Endothelial cell of umbilical vein (primary cell): ENCODE results near the gene IL4I1. TPM values are rescaled to one million over a fixed set of nuclear protein-coding genes. Genes with fewer than 3 reads are reported as not detected.

Experiments used
- BruUV-seq: library from RNA; stranded (reverse); fragments of 400-500 nt; replicated peaks from 2 replicates; lab custom pipeline; 2021; lab: Mats Ljungman, UMichigan
- CTCF ChIA-PET: fragments of 300-600, 350-600 bp; sonication (Branson Sonifier 250); formaldehyde crosslinking; loops from one replicate; lab custom pipeline; 2021; ENCODE audit warnings: antibody characterized with exemption, inconsistent platforms; lab: Charles Lee
- POLR2A ChIA-PET: fragments of 300-600, 350-600 bp; sonication (Branson Sonifier 250); formaldehyde crosslinking; loops from one replicate; lab custom pipeline; 2021; ENCODE audit warnings: antibody characterized with exemption, inconsistent platforms; lab: Charles Lee
- DNase-seq: peaks from one replicate; pipeline ENCODE4 v3.0.0-alpha.2; 2011; ENCODE audit warnings: low read depth, low spot score
- FAIRE-seq: peaks from 2 replicates; lab custom pipeline; 2011; peaks lifted over from hg19 to GRCh38; lab: Jason Lieb, UNC
- H2AFZ ChIP-seq: 2 replicates; pipeline ENCODE4 v1.6.0; 2012; ENCODE audit warnings: low read depth, low read length, control low read depth, inconsistent platforms
- H3K27ac ChIP-seq: 2 replicates; pipeline ENCODE4 v1.5.1; 2011; ENCODE audit warnings: low read depth, mild to moderate bottlenecking, control low read depth, low read length, moderate library complexity; ENCODE audit not compliant: insufficient read depth
- H3K27me3 ChIP-seq, 2 experiments: 2 replicates each; pipeline versions ENCODE4 v1.6.0 to v1.6.1; 2011; ENCODE audit warnings: low read length in 2 of 2, mixed read lengths in 1 of 2; ENCODE audit not compliant: control insufficient read depth in 2 of 2, insufficient read depth in 2 of 2
- H3K36me3 ChIP-seq, 2 experiments: 2 replicates in 1 of 2; 3 replicates in 1 of 2; pipeline ENCODE4 v1.5.1; 2011; ENCODE audit warnings: low read length in 2 of 2, mild to moderate bottlenecking in 1 of 2, moderate library complexity in 1 of 2; ENCODE audit not compliant: control insufficient read depth in 2 of 2, insufficient read depth in 2 of 2; ENCODE audit errors: extremely low read depth in 1 of 2
- H3K4me1 ChIP-seq: 3 replicates; pipeline ENCODE4 v1.5.1; 2011; ENCODE audit warnings: mild to moderate bottlenecking, low read length; ENCODE audit not compliant: control insufficient read depth, insufficient read depth; ENCODE audit errors: extremely low read depth
- H3K4me2 ChIP-seq: 2 replicates; pipeline ENCODE4 v1.6.1; 2011; ENCODE audit warnings: low read length, control low read depth, mixed read lengths; ENCODE audit not compliant: insufficient read depth
- H3K4me3 ChIP-seq, 3 experiments: fragments of 200-600 bp in 1 of 3; sonication (generic), shearing (Covaris generic) in 1 of 3; replicated peaks in 1 of 3; 2 replicates each; pipeline ENCODE4 v1.5.1; 2011 to 2016; ENCODE audit warnings: control low read depth in 3 of 3, low read length in 3 of 3, mild to moderate bottlenecking in 2 of 3, inconsistent platforms in 1 of 3, low read depth in 1 of 3, moderate library complexity in 1 of 3; ENCODE audit not compliant: insufficient read depth in 1 of 3
- H3K79me2 ChIP-seq: 2 replicates; pipeline ENCODE4 v1.6.0; 2012; ENCODE audit warnings: low read length, inconsistent platforms; ENCODE audit not compliant: control insufficient read depth, insufficient read depth
- H3K9ac ChIP-seq: replicated peaks from 2 replicates; pipeline ENCODE3; 2011; ENCODE audit warnings: low read length, control low read depth; ENCODE audit not compliant: insufficient read depth; ENCODE audit errors: extremely low read depth
- H3K9me1 ChIP-seq: replicated peaks from 3 replicates; pipeline ENCODE4 v1.6.0; 2011; ENCODE audit warnings: mild to moderate bottlenecking, low read length; ENCODE audit not compliant: control insufficient read depth, insufficient read depth; ENCODE audit errors: extremely low read depth
- H3K9me3 ChIP-seq: replicated peaks from 2 replicates; pipeline ENCODE4 v1.5.1; 2012; ENCODE audit warnings: low read length, inconsistent platforms; ENCODE audit not compliant: control insufficient read depth, insufficient read depth
- H4K20me1 ChIP-seq: replicated peaks from 2 replicates; pipeline ENCODE3; 2011; ENCODE audit warnings: mild to moderate bottlenecking, low read length; ENCODE audit not compliant: control insufficient read depth, insufficient read depth; ENCODE audit errors: extremely low read depth
- EZH2 ChIP-seq: IDR thresholded peaks from 2 replicates; pipeline ENCODE4 v1.6.1; 2012; ENCODE audit warnings: borderline replicate concordance, low read depth, mild to moderate bottlenecking, moderate library complexity, low read length, inconsistent platforms; ENCODE audit not compliant: severe bottlenecking
- FOS ChIP-seq: IDR thresholded peaks from 2 replicates; pipeline ENCODE4 v1.6.1; 2011; ENCODE audit warnings: mild to moderate bottlenecking, low read length, moderate library complexity, borderline replicate concordance; ENCODE audit not compliant: insufficient read depth
- GATA2 ChIP-seq: IDR thresholded peaks from 2 replicates; pipeline ENCODE4 v1.7.0; 2011; ENCODE audit warnings: low read depth, mild to moderate bottlenecking, moderate library complexity, mixed read lengths, low read length; ENCODE audit not compliant: insufficient read length, insufficient read depth
- JUN ChIP-seq: IDR thresholded peaks from 2 replicates; pipeline ENCODE4 v1.6.1; 2011; ENCODE audit warnings: borderline replicate concordance, low read depth; ENCODE audit not compliant: insufficient read length, insufficient read depth
- MYC ChIP-seq: IDR thresholded peaks from one replicate; pipeline ENCODE4 v1.6.1; 2011; ENCODE audit warnings: mild to moderate bottlenecking, low read depth, low read length
- POLR2A ChIP-seq: IDR thresholded peaks from 2 replicates; pipeline ENCODE4 v1.6.1; 2012; ENCODE audit warnings: low read depth, mild to moderate bottlenecking, control low read depth, low read length
- POLR2AphosphoS5 ChIP-seq: IDR thresholded peaks from 2 replicates; pipeline ENCODE4 v1.6.1; 2012; ENCODE audit warnings: low read depth, mild to moderate bottlenecking, control low read depth, low read length, moderate library complexity; ENCODE audit not compliant: insufficient read depth
- dilution Hi-C: fragments of 300-500 bp; cut with MboI; formaldehyde crosslinking; loops from one replicate; pipeline ENCODE4 v1.15.0; 2019; ENCODE audit warnings: low sequenced_read_pairs; ENCODE audit not compliant: extremely low pct_ligation_motif_present
- intact Hi-C: fragments of 100-400 bp; cut with micrococcal nuclease; formaldehyde crosslinking; loops from one replicate; pipeline ENCODE4 v1.10.0; 2022
- polyA plus RNA-seq, 4 experiments: library from polyadenylated mRNA; depleted of rRNA in 3 of 4; stranded (reverse) in 3 of 4; unstranded in 1 of 4; fragments of >200 nt; gene quantifications; 2 replicates each; pipeline versions ENCODE4 v1.2.1 to v1.2.3, GENCODE V29; 2011 to 2012; ENCODE audit warnings: missing spikeins in 1 of 4
- total RNA-seq: library from RNA; stranded (reverse); gene quantifications from 2 replicates; pipeline ENCODE4 v1.2.3, GENCODE V29; 2021
- TF ChIP-seq, protein P1 (sequence below), 2 donors: IDR thresholded peaks; 1 replicate in 1 of 2; 2 replicates in 1 of 2; pipeline ENCODE4 v1.5.1; 2011; ENCODE audit warnings: low read length in 2 of 2, mild to moderate bottlenecking in 2 of 2, moderate library complexity in 2 of 2, control low read depth in 1 of 2, inconsistent platforms in 1 of 2, low read depth in 1 of 2; ENCODE audit not compliant: insufficient read depth in 1 of 2; ENCODE audit errors: extremely low read depth in 1 of 2
- TF ChIP-seq, protein P2 (sequence below): IDR thresholded peaks from 2 replicates; pipeline ENCODE4 v1.6.1; 2011; ENCODE audit not compliant: insufficient read depth, insufficient read length

Gene IL4I1
- total and polyA plus RNA-seq, 2 donors (not counting 3 experiments of a cell fraction or from before 2014, with no cell fraction given) = 5.0 to 5.6 TPM

DNA sequence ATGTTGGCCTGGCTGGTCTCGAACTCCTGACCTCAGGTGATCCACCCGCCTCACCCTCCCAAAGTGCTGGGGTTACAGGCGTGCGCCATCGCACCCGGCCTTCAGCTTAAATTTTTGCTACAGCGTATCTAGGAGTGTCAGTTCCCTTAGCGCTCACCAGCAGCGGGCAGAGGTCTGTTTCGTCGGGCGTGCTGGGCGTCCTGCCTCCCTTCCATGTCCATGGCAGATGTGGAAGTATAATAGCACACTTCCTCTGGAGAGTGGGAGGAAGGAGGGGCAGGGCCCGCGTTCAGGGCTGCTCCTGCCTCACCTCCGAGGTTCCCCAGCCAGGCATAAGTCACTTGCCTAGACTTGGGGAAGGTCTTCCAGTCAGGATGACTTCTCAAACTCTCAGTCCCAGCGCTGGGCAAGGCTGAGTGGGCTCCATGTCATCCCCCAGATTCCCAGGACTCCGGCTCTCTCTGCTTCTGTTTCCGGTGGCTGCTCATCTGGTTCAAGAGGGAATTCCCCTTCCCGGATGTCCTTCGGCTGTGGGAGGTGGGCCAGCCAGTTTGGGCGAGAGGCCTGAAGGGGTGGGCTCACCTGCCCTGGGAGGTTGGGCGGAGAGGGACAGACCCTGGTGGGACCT lies 9.5 kb downstream of the IL4I1 start:
- Histone ChIP-seq H3K36me3 (peaks cover 16 to 25% of the 10 kb centered on the region in 2 experiments), H3K4me1 (peaks cover 3% of the 10 kb centered on the region), H3K27ac (no peak overlapping the region), H3K4me3 (no peak overlapping the region), H3K9ac (no peak overlapping the region), H3K79me2 (no peaks in the 10 kb centered on the region), H3K4me2 (no peak overlapping the region), H4K20me1 (no peaks in the 10 kb centered on the region), H2AFZ (no peak overlapping the region), H3K9me1 (no peaks in the 10 kb centered on the region), H3K27me3 (no peaks in the 10 kb centered on the region), H3K9me3 (no peaks in the 10 kb centered on the region)
- dilution Hi-C loops (no loop called here), intact Hi-C loops (no loop called here)
- ChIA-PET POLR2A (no interaction called here), CTCF (no interaction called here)
- no peak for TF ChIP-seq JUN
- no peak for TF ChIP-seq FOS
- TF ChIP-seq, protein P1, sequence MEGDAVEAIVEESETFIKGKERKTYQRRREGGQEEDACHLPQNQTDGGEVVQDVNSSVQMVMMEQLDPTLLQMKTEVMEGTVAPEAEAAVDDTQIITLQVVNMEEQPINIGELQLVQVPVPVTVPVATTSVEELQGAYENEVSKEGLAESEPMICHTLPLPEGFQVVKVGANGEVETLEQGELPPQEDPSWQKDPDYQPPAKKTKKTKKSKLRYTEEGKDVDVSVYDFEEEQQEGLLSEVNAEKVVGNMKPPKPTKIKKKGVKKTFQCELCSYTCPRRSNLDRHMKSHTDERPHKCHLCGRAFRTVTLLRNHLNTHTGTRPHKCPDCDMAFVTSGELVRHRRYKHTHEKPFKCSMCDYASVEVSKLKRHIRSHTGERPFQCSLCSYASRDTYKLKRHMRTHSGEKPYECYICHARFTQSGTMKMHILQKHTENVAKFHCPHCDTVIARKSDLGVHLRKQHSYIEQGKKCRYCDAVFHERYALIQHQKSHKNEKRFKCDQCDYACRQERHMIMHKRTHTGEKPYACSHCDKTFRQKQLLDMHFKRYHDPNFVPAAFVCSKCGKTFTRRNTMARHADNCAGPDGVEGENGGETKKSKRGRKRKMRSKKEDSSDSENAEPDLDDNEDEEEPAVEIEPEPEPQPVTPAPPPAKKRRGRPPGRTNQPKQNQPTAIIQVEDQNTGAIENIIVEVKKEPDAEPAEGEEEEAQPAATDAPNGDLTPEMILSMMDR (IDR thresholded peaks at IDR 0.05; ENCODE audit: extremely low read depth in 1 of 2, insufficient read depth in 1 of 2, low read depth in 1 of 2, low read length in 2 of 2) = no peak
- no peak for TF ChIP-seq POLR2AphosphoS5
- TF ChIP-seq POLR2A = no peak
- TF ChIP-seq MYC = no peak
- TF ChIP-seq, protein P2, sequence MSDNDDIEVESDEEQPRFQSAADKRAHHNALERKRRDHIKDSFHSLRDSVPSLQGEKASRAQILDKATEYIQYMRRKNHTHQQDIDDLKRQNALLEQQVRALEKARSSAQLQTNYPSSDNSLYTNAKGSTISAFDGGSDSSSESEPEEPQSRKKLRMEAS = no peak
- TF ChIP-seq GATA2 = no peak
- no peak for TF ChIP-seq EZH2
- BruUV-seq = no TSS peak
- FAIRE-seq (no peak), DNase-seq (no peak)
